CD14-positive monocyte (primary cell): ENCODE measurements around the gene KCNK13. TPM values are rescaled to one million over a fixed set of nuclear protein-coding genes. Genes with fewer than 3 reads are reported as not detected.

Experiments
- DNase-seq, 3 donors: peaks; one replicate each; pipeline ENCODE4 v3.0.0-alpha.2; 2011 to 2022
- H2AFZ ChIP-seq: 2 replicates; pipeline ENCODE4 v1.6.0; 2012; ENCODE audit warnings: mild to moderate bottlenecking, low read depth, low read length, inconsistent platforms; ENCODE audit not compliant: insufficient read depth, poor library complexity, severe bottlenecking
- H3K27ac ChIP-seq, 2 donors: 1 replicate in 1 of 2; 2 replicates in 1 of 2; pipeline ENCODE4 v1.5.1; 2012 to 2013; ENCODE audit warnings: low read length in 2 of 2, control low read depth in 1 of 2, inconsistent platforms in 1 of 2, low read depth in 1 of 2, mild to moderate bottlenecking in 1 of 2
- H3K27me3 ChIP-seq, 2 donors: one replicate each; pipeline versions ENCODE4 v1.6.0 to v1.6.1; 2011 to 2013; ENCODE audit warnings: low read length in 2 of 2; ENCODE audit not compliant: control insufficient read depth in 2 of 2, insufficient read depth in 2 of 2
- H3K36me3 ChIP-seq, 2 donors: replicated peaks in 1 of 2; 1 replicate in 1 of 2; 2 replicates in 1 of 2; pipeline versions ENCODE4 v1.5.1 to v1.6.1; 2012 to 2013; ENCODE audit warnings: low read length in 2 of 2, control low read depth in 1 of 2, inconsistent platforms in 1 of 2, mild to moderate bottlenecking in 1 of 2; ENCODE audit not compliant: insufficient read depth in 2 of 2, control insufficient read depth in 1 of 2
- H3K4me1 ChIP-seq, 2 donors: 1 replicate in 1 of 2; 2 replicates in 1 of 2; pipeline versions ENCODE4 v1.5.1 to v1.6.1; 2012 to 2013; ENCODE audit warnings: low read length in 2 of 2, control low read depth in 1 of 2, inconsistent platforms in 1 of 2, mild to moderate bottlenecking in 1 of 2, moderate library complexity in 1 of 2; ENCODE audit not compliant: insufficient read depth in 2 of 2, control insufficient read depth in 1 of 2
- H3K4me2 ChIP-seq: replicated peaks from 2 replicates; pipeline ENCODE3; 2012; ENCODE audit warnings: low read length, moderate library complexity, mild to moderate bottlenecking; ENCODE audit not compliant: poor library complexity, severe bottlenecking; ENCODE audit errors: extremely low read depth
- H3K4me3 ChIP-seq, 3 experiments: fragments of 200-600 bp in 1 of 3; sonication (generic) in 1 of 3; replicated peaks in 1 of 3; 1 replicate in 2 of 3; 2 replicates in 1 of 3; pipeline ENCODE4 v1.5.1; 2011 to 2013; ENCODE audit warnings: low read length in 3 of 3, mild to moderate bottlenecking in 3 of 3, control low read depth in 2 of 3, low read depth in 2 of 3, inconsistent platforms in 1 of 3, moderate library complexity in 1 of 3
- H3K79me2 ChIP-seq: 2 replicates; pipeline ENCODE4 v1.6.0; 2012; ENCODE audit warnings: mild to moderate bottlenecking, control low read depth, inconsistent platforms, low read length, moderate library complexity; ENCODE audit not compliant: insufficient read depth
- H3K9ac ChIP-seq: 2 replicates; pipeline ENCODE4 v1.6.0; 2017; ENCODE audit warnings: low read length, mild to moderate bottlenecking; ENCODE audit not compliant: insufficient read depth, poor library complexity, severe bottlenecking
- H3K9me3 ChIP-seq, 2 donors: replicated peaks in 1 of 2; 1 replicate in 1 of 2; 2 replicates in 1 of 2; pipeline versions ENCODE4 v1.5.1 to v1.6.1; 2012 to 2013; ENCODE audit warnings: low read length in 2 of 2, control low read depth in 1 of 2; ENCODE audit not compliant: control insufficient read depth in 1 of 2, insufficient read depth in 1 of 2
- H4K20me1 ChIP-seq: 2 replicates; pipeline ENCODE4 v1.6.0; 2012; ENCODE audit warnings: mild to moderate bottlenecking, low read length, control low read depth, moderate library complexity; ENCODE audit not compliant: insufficient read depth
- H3K27ac Mint-ChIP-seq, 7 donors: one replicate each; pipeline ENCODE4 v1.8.0; 2020; ENCODE audit warnings: mild to moderate bottlenecking in 7 of 7, mixed read lengths in 7 of 7, moderate library complexity in 6 of 7, inconsistent platforms in 2 of 7
- H3K27me3 Mint-ChIP-seq, 3 donors: one replicate each; pipeline ENCODE4 v1.8.0; 2021 to 2022; ENCODE audit warnings: low read depth in 3 of 3, mild to moderate bottlenecking in 3 of 3, mixed read lengths in 3 of 3, moderate library complexity in 3 of 3, inconsistent platforms in 1 of 3
- H3K36me3 Mint-ChIP-seq, 2 donors: one replicate each; pipeline ENCODE4 v1.8.0; 2020; ENCODE audit warnings: mixed read lengths in 2 of 2, inconsistent platforms in 1 of 2, mild to moderate bottlenecking in 1 of 2
- H3K4me1 Mint-ChIP-seq: one replicate; pipeline ENCODE4 v1.8.0; 2020; ENCODE audit warnings: mild to moderate bottlenecking, mixed read lengths
- H3K4me3 Mint-ChIP-seq, 2 donors: one replicate each; pipeline ENCODE4 v1.8.0; 2020; ENCODE audit warnings: mild to moderate bottlenecking in 2 of 2, mixed read lengths in 2 of 2, moderate library complexity in 1 of 2
- H3K9me3 Mint-ChIP-seq, 7 donors: one replicate each; pipeline ENCODE4 v1.8.0; 2020 to 2022; ENCODE audit warnings: mixed read lengths in 7 of 7, mild to moderate bottlenecking in 6 of 7, moderate library complexity in 6 of 7, inconsistent platforms in 2 of 7
- WGBS: methylation state at CpG from one replicate; pipeline ENCODE4 v1.1.5; 2013; ENCODE audit warnings: missing lambda C conversion rate; ENCODE audit not compliant: insufficient coverage; 5-methylcytosine and 5-hydroxymethylcytosine counted together
- intact Hi-C, 2 donors: fragments of 100-400 bp; cut with micrococcal nuclease; formaldehyde crosslinking; loops; one replicate each; pipeline versions ENCODE4 v1.15.0 to v1.15.1; 2023
- polyA plus RNA-seq, 3 donors: library from polyadenylated mRNA; depleted of rRNA in 1 of 3; unstranded in 2 of 3; stranded (reverse) in 1 of 3; fragments of 300-500 nt in 2 of 3; fragments of >200 nt in 1 of 3; fragmentation: Illumina TruSeq in 2 of 3; gene quantifications; 1 replicate in 2 of 3; 2 replicates in 1 of 3; pipeline ENCODE4 v1.2.3, GENCODE V29; 2012 to 2021
- TF ChIP-seq, protein P1 (sequence below): fragments of 200-600 bp; IDR thresholded peaks from one replicate; pipeline ENCODE4 v1.8.0; 2022; ENCODE audit warnings: antibody characterized with exemption, mild to moderate bottlenecking

The KCNK13 gene
- polyA plus RNA-seq, 3 donors: 1.6 to 4.2 (median 2.9) TPM

DNA sequence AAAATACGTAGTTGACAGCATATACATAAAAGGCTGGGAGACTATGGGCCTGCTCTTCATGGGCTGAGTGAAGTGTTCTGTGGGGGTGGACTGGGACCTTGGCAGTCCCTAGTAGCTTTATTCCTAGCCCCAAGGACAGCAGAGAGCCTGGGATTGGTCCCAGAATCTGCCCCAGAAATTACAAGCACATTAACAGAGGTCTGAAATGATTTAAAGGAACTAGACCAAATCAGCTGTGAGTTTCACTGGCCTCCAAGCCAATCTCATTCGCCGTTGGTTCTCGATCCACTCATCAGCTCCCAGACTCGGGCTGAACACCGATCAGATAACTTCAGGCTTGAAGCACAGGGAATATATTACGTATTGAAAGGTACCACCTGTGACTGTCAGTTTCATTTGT, 117.6 kb downstream of the KCNK13 start:
- Histone ChIP-seq H3K27ac (no peak overlapping the region), H3K4me3 (no peak overlapping the region), H3K27me3 (no peaks in the 10 kb centered on the region), H3K79me2 (no peaks in the 10 kb centered on the region), H3K4me2 (no peak overlapping the region), H3K9ac (no peak overlapping the region), H2AFZ (no peak overlapping the region), H3K4me1 (no peaks in the 10 kb centered on the region), H3K36me3 (peaks cover 0 to 5% of the 10 kb centered on the region in 2 donors), H4K20me1 (no peaks in the 10 kb centered on the region), H3K9me3 (peaks cover 0 to 7% of the 10 kb centered on the region in 2 donors)
- peaks cover 2 to 6% of the 10 kb centered on the region in 2 donors for H3K36me3 Mint-ChIP-seq
- DNase-seq: no peak
- H3K27me3 Mint-ChIP-seq: peaks cover 7 to 8% (median 7%) of the 10 kb centered on the region in 3 donors
- no peak overlapping the region for H3K27ac Mint-ChIP-seq
- H3K9me3 Mint-ChIP-seq: peaks cover 2 to 19% (median 8%) of the 10 kb centered on the region in 7 donors
- TF ChIP-seq, protein P1, sequence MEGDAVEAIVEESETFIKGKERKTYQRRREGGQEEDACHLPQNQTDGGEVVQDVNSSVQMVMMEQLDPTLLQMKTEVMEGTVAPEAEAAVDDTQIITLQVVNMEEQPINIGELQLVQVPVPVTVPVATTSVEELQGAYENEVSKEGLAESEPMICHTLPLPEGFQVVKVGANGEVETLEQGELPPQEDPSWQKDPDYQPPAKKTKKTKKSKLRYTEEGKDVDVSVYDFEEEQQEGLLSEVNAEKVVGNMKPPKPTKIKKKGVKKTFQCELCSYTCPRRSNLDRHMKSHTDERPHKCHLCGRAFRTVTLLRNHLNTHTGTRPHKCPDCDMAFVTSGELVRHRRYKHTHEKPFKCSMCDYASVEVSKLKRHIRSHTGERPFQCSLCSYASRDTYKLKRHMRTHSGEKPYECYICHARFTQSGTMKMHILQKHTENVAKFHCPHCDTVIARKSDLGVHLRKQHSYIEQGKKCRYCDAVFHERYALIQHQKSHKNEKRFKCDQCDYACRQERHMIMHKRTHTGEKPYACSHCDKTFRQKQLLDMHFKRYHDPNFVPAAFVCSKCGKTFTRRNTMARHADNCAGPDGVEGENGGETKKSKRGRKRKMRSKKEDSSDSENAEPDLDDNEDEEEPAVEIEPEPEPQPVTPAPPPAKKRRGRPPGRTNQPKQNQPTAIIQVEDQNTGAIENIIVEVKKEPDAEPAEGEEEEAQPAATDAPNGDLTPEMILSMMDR: no peak
- no peak overlapping the region for H3K4me3 Mint-ChIP-seq
- intact Hi-C loops: no loop called here
- no peaks in the 10 kb centered on the region for H3K4me1 Mint-ChIP-seq
- no CpG with 5 or more reads among the region's 7 CpGs for WGBS

DNA sequence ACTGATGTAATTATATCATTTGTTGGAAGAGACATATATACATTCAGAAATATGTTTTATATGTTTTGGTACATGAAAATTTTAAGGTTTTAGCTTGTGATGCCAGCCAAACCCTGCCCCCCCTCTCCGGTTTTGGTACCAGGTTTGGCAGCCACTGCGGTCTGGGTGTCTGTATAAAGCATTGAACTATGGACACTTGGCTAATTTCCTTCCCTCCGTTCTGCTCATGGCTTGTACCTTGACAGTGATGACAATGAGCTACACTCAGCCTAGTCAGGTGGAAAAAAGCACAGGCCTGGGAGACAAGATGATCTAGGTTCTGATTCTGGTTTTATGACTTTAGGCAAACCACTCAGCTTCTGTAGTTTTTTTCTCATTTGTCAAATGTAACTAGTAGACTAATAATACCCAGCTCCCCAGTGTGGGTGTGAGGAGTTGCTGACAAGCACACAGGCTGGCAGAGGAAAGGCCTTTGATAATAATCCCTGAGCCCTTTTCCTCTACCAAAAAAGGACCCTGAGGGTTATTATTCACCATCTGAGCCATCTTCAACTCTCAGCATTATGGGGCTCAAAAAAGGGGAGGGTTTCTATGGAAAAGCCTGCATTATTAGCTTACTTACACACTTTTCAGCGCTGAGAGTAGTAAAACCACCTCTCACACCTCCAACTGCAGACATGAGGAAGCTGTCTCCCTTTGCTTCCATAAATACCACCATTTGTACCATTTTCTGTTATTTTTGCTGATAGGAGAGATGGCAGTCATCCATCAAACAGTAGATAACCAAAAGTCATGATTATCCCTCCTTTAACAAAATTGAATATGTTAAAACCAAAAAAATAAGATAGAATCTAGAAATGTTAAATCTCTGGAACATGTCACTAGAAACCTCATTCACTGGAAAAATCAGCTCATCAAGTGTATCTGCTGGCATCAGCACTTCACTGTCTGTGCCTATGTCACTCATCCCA, 118.3 kb downstream of the KCNK13 start:
- TF ChIP-seq, protein P1: no peak
- Mint-ChIP-seq H3K27ac (no peak overlapping the region), H3K9me3 (peaks cover 2 to 19% (median 8%) of the 10 kb centered on the region in 7 donors), H3K4me3 (no peak overlapping the region), H3K4me1 (no peaks in the 10 kb centered on the region), H3K36me3 (peaks cover 8 to 11% of the 10 kb centered on the region in 2 donors), H3K27me3 (peaks cover 7 to 12% (median 7%) of the 10 kb centered on the region in 3 donors)
- H3K36me3 ChIP-seq: peaks cover 0 to 9% of the 10 kb centered on the region in 2 donors
- no peaks in the 10 kb centered on the region for H3K79me2 ChIP-seq
- H3K4me2 ChIP-seq: no peak overlapping the region
- no peak overlapping the region for H3K9ac ChIP-seq
- H3K4me1 ChIP-seq: no peaks in the 10 kb centered on the region
- intact Hi-C loops: no loop called here
- no peaks in the 10 kb centered on the region for H3K27me3 ChIP-seq
- no peak overlapping the region for H3K27ac ChIP-seq
- DNase-seq: no peak
- H2AFZ ChIP-seq: no peak overlapping the region
- WGBS: 90% methylated on average over 3 of the region's 4 CpGs
- H3K9me3 ChIP-seq: peaks cover 0 to 5% of the 10 kb centered on the region in 2 donors
- H4K20me1 ChIP-seq: no peaks in the 10 kb centered on the region
- H3K4me3 ChIP-seq: no peak overlapping the region
